HG03520 (cell line): Measurements from ENCODE around the gene LDLRAD4.

Experiments
- ATAC-seq: cut with Tn5 transposase; IDR thresholded peaks from one replicate; pipeline ENCODE4 v1.9.1; 2021; ENCODE audit warnings: mild to moderate bottlenecking, moderate library complexity; ENCODE audit not compliant: unreplicated experiment

LDLRAD4 gene

DNA sequence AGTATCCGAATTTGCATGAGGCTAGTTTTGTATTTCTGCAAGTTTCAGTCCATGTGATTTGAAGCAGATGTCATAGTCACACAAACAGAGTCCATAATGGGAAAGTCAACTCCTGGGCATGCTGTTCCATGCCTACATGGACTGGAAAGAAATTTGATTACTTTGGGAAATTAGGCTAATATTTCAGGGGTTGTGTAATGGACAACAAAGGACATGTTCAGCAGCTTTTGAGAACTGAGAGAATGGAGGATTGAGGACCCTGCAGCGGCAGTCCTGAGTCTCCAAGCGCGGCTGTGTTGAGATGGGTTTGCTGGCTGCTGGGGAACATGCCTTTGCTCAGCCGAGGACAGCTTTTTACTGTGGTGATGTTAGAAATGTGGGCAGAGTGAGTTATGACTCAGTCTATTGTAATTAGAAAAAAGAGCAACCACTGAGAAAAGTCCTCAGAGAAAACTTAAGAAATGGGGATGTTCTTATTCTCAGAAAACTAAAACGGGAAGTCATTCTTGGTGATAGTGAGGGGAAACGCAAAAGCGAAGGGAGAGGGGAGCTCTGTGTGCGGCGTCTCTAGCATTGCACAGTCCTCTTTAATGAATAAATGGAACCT lies 358.6 kb downstream of the LDLRAD4 start:
- ATAC-seq = peak; percentile 70

DNA sequence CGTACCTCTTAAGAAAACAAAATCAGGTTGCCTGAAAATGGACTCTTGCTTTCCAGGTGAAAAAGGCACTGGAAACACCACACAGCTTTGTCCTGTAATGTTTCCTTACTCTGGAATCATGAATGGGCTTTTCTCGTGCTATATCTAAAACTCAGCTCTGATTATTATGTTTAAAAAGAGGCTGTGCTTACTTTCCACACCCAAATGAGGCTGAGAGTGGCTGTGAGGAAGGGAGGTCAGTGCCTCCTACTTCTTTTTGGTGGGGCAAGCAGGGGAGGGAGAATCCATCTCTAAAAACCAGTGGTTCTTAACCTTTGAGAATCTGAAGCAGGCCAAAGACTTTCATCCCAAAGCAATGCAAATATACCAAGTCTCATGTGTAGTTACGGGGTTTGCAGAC lies 359.2 kb downstream of the LDLRAD4 start:
- ATAC-seq = no peak

GRCh38 chr18:13578400-13578799 lies 359.8 kb downstream of the LDLRAD4 start:
- no peak for ATAC-seq

GRCh38 chr18:13579874-13580273 lies 361.3 kb downstream of the LDLRAD4 start:
- ATAC-seq = no peak

GRCh38 chr18:13580351-13580750 lies 361.8 kb downstream of the LDLRAD4 start:
- ATAC-seq = no peak

DNA sequence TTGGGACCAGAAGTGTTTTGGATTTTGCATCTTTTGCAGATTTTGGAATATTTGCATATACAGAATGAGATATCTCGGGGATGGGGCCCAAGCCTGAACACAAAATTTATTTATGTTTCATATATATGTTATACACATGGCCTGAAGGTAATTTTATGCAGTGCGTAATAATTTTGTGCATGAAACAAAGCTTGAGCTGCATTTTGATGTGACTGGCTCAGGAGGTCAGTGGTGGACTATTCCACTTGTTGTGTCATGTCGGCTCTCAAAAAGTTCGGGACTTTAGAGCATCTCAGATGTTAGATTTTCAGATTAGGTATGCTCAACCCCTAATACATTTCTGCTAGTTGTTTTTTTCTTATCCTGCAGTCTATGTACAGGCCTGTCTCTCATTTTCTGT lies 362.4 kb downstream of the LDLRAD4 start:
- no peak for ATAC-seq

GRCh38 chr18:13581496-13582177 lies 363.1 kb downstream of the LDLRAD4 start:
- ATAC-seq = no peak

- ATAC-seq = no peak
Measured at GRCh38 chr18:13582178-13582670, 363.7 kb downstream of the LDLRAD4 start.

DNA sequence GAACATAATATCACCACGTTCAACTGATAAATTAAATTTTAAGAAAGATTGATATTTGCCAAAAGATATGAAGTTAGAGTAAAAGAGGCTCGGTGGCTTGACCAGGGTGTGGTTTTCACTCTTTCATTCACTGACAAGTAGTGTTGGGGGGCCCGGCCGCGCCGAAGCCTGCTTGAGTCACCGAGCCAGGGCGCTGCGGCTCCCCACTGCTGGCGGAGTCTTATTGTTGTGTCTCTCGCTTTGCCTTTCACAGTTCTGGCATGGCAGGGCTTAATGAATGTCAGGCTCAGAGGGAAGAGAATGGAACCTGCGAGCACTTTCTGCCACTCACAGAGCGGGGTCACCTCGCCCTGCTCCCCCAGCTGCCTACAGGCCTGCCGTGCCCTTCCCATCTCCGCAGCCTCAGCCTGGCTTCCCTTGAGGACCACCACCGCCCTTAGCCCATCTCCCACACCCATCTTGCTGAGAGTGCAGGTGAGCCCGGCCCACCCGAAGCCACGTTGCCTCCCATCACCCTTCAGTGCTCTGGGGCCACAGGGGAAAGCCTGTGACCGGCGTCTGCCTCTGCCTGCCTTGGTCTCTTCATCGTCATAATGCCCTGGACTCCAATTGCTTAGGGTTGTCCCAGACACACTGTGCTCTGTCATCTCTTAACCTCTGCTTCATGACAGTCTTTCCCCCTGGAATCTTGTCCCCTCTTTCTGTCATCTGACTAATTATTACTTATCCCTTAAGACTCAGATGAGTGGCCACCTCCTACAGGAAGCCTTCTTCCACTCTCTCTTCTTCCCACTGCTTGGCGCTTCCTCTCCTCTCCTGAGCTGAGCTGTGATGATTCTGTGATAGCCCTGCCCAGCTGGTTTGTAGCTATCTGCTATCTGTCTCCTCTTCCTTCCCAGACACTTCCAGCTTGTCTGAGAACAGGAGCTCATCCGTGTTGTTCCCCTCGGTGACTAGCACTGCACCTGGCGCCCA lies 365.3 kb downstream of the LDLRAD4 start:
- no peak for ATAC-seq

- no peak for ATAC-seq
Measured at GRCh38 chr18:13584825-13585224, 366.3 kb downstream of the LDLRAD4 start.

- no peak for ATAC-seq
Measured at GRCh38 chr18:13585379-13586153, 367.0 kb downstream of the LDLRAD4 start.

- no peak for ATAC-seq
Measured at GRCh38 chr18:13587001-13587400, 368.4 kb downstream of the LDLRAD4 start.

DNA sequence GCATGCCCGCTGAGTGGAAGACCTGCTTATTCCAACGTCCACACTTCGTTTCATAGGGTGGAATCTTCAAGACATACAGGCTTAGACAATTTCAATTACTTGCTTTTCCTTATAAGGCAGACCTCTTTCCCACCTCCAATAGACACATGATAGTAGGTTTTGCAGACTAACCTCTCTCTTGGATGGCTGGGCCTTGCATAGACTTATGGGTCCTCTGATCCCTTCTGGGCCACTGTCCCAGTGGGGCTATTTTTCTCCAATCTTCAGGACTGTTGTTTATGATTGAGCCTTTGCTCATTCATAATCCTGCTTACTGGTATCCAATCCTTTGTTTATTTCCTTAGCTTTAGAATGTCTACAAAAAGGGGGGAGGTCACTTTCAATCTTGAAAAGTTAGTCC lies 368.9 kb downstream of the LDLRAD4 start:
- no peak for ATAC-seq

- ATAC-seq = no peak
Measured at GRCh38 chr18:13587937-13588336, 369.4 kb downstream of the LDLRAD4 start.

GRCh38 chr18:13589316-13589715 lies 370.8 kb downstream of the LDLRAD4 start:
- ATAC-seq = no peak

DNA sequence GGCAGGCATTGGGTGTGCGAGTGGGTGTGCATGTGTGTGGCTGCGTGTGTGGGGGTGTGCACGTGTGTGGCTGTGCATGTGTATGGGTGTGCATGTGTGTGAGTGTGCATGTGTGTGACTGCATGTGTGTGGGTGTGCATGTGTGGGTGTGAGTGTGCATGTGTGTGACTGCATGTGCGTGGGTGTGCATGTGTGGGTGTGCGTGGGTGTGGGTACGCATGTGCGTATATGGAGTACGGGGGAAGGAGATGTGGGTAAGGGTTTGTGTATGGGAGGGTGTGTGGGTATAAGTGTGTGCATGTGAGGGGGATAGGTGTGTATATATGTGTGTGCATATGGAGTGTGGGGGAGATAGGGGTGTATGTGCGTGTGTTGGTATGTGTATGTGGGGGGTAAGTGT lies 371.4 kb downstream of the LDLRAD4 start:
- no peak for ATAC-seq

- no peak for ATAC-seq
Measured at GRCh38 chr18:13592246-13592645, 373.7 kb downstream of the LDLRAD4 start.

DNA sequence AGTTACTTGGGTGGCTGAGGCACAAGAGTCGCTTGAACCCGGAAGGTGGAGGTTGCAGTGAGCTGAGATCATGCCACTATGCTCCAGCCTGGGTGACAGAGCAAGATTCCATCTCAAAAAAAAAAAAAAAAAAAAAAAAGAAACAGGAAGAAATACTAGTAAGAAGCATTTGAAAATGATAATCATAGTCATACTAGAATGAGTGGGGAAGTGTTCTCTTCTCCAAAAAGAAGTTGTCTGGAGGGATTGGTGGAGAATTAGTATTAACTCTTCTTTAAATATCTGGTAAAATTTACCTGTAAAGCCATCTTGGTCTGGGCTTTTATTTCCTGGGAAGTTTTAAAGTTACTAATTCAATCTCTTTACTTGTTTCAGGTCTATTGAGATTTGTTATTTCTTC lies 376.0 kb downstream of the LDLRAD4 start:
- no peak for ATAC-seq

GRCh38 chr18:13597068-13597467 lies 378.5 kb downstream of the LDLRAD4 start:
- no peak for ATAC-seq

DNA sequence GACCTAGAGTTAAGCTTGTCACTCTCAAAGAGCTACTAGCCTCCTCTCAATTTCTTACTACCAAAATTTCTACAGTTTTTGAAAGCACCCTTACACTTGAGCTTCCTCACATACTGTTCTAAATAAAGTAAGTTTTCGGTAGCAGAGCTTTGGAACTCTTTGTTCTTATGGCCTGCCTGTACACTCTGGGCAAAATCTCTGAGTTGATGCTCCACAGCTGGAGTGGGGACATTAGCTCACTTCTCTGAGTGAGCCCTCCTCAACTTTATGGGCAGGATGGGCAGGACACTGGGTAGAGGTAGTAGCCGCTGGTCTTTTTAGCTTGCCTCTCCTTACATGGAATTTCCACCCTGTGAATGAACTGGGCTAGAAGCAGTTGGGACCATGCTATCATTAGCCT lies 380.0 kb downstream of the LDLRAD4 start:
- no peak for ATAC-seq

DNA sequence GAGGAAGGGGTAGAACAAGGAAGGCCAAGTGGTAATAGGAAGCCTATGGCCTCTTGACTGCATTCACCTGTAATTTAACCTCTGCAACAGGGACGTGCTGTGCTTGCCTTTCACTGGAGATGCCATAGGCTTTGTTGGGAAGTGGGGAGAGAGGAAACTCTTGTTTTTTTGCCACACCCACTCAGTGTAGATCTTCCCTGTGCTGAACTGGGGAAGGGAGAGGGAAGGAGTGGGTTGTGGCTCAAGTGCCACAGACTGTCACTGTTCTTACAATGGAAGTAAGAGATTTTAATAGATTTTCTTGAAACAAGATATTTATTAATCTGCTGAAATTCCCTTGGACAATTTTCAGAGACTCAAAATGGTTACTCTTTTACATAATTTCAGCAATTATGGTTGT lies 380.5 kb downstream of the LDLRAD4 start:
- no peak for ATAC-seq
